ENCODE results near the gene CYB5A.
"Not testable (repeated sequence)": the region's sequence is repeated elsewhere in the genome, so short reads cannot be mapped to it uniquely, and the experiment has no call there.

The CYB5A gene, protein sequence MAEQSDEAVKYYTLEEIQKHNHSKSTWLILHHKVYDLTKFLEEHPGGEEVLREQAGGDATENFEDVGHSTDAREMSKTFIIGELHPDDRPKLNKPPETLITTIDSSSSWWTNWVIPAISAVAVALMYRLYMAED

DNA sequence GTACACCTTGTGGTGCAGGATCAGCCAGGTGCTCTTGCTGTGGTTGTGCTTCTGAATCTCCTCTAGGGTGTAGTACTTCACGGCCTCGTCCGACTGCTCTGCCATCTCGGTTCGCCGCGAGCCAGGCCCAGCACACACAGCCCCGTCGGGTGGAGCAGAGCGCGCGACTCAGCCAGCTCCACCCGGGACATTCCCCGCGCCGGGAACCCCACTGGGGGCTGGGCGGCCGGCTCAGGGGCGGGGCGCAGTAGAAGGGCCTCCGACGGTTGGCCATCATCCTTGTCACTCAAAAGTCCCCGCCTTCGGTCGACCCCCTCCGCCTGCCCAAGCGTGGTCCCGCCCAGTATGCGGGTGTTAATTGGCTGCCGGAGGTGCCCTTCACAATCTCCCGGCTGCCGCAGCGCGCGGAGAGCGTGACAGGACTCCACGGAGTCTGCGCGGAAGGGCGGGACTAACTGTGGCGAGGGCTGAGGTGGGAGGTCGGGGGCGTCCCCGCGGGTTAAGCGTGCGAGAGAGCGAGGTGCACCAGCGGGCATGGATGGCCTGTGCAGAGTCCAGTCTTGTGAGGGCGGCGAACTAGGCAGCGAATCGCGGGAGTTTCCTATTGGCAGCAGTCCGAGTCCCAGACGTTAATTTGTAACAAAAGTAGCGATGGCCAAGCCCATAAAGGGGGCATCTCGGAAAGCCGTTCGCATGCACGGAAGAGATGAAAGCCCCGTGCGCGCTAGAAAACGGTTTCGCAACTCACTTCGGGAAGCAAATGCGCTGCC lies at the start of gene CYB5A:
Gene CYB5A, minus strand, starts transcription at position 193 of the 770 bp plus-strand sequence. Its CDS starts 88 bp downstream, at position 105.
- peak; percentile 99 for DNase-seq (ENCODE audit: low read depth, low spot score)

DNA sequence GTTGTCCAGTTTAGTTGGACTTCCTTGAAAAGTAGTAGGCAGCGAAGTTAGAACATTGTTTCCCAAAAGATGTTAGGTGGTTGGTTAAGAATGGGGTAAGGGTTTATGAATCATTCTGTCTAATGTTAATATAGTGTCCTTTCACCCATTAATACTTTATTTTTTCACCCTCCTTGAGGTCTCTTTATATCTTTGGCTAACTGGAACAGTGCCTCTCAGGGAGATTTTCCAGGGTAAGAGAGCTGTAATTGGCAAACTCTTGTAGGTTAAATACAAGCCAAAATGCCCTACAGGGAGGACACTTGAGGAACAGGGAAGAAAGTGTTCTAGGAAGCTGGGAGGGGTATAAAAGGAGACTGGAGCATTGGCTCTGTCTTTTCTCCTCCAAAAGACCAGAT lies 46.1 kb upstream of the CYB5A start:
- no peak for DNase-seq (ENCODE audit: low read depth, low spot score)

DNA sequence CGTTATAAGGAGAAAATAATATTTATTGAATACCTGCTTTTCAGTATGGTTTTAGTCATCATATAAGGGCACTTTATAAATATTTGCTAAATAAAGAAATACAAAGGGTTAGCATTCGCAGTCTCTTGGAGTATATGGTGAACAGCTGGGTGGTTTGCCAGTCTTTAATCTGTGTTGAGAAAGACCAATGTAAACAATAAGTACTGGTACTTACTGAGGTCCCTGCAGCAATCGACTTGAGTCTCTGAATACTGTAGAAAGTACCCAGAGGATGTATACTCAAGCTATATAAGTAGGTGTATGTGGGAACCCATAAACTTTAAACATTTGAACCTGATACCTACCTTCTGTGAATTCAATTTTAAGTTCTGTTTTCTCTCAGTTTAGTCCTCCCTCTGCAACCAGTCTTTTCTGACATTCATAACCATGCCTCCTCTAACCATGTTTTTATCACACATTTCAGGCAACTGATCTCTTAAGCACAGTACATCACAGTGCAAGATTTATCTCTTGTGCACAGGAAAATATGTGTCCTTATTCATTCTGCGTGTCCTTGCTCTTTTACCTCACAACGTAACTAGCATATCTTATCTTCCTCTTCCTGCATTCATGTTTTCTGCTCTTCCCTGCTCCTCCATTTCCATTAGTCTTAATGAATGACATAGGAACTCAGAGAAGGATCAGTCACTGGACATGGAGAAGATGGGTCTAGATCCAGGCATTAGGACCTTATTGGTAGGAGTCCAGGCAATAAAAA lies 45.6 kb upstream of the CYB5A start:
- DNase-seq (ENCODE audit: low read depth, low spot score): no peak

DNA sequence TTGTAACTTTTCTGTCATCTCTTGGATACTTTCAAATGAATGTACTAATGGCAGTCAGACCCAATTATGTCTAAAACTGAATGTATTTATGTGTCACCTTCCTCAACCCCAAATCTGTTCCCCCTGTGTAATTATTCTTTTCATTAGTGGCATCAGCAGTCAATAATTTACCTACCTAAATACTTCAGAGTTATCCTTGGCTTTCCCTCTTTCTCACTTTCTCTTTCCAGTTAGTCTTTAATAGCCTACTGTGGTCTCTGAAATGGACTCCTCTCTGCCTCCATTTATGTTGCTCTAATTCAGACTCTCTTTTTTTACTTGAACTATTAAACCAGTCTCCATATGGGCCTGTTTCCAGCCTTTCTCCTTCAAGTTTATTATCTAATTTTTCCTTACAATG lies 44.9 kb upstream of the CYB5A start:
- no peak for DNase-seq (ENCODE audit: low read depth, low spot score)

DNA sequence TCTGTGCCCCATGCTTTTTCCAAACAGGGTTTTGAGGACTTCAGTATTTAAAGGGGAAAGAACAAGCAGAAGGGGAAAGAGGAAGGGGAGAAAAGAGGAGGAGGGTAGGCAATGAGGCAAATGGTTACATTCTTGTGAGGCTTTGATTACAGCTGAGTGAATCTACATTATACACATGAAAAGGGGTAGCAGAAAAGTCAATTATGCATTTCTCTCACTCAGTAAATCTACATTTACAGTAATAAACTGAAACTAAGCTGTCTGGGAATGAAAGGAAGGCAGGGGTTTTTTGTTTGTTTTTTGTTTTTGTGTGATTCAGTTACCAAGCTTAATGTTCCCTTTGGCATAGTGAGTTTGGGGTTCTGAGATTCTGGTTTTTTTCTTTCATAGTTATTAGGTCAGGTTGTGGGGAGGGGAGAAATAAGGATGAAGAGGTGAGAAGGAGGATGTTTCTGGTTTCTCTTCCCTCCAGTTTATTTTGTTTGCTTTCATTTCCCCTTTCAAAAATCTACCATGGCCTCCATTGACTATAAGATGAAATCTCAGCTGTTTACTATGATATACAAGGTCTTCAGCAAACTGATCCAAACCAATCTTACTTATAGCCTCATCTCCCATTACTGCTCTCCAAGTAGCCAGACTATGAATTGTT lies 42.6 kb upstream of the CYB5A start:
- no peak for DNase-seq (ENCODE audit: low read depth, low spot score)

DNA sequence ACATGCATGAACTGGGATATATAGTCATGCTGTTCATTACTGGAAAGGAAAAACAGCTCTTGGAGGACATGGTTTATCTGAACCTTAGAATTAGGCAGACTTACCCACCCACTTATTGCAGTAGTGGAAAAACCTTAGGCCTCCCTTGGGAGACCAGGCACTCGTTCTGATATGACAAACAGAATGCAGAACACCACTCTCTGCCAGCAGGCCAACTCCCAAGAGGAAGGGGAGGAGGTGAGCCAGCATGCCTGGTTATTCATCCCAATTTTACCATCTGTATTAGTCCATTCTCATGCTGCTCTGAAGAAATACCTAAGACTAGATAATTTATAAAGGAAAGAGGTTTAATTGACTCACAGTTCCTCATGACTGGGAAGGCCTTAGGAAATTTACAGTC lies 41.3 kb upstream of the CYB5A start:
- no peak for DNase-seq (ENCODE audit: low read depth, low spot score)

DNA sequence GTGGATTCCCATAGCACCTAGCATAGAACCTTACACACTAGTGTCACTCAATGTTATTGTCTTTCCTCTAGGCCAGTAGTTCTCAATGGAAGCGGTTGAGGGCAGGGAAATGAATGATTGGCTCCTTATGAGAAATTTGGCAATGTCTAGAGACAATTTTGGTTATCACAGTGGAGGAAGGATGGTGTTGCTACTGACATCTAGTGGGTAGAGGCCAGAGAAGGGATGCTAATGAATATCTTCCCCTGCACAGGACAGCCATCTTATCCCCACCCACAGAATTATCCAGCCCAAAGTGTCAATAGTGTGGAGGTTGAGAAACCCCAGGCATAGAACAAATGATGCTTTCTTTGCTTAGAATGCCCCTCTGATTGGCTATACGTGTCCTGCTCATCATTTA lies 39.6 kb upstream of the CYB5A start:
- peak; percentile 54 for DNase-seq (ENCODE audit: low read depth, low spot score)

DNA sequence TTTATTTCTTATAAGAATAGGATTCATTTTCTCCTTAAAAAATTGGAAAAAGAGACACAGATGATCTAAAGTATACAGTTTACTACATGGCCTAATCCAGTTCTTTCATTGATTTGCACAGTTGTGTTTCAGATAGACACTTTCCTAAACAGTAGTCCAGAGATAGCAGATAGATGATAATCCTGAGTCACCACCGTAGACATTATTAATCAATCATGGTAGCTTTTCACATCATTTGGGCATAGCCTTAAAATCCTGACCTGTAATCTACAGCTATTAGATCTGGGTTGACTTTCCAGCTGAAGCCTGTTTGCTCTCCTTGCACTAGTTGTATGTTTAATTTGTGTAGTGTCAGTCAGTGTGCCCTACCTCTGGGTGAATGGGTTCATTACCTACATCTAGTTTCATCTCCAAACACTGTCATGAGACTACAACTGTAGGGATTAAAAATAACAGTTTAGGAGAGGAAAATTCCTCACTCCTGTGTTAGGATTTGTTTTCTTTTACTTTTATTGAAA lies 38.0 kb upstream of the CYB5A start:
- no peak for DNase-seq (ENCODE audit: low read depth, low spot score)

DNA sequence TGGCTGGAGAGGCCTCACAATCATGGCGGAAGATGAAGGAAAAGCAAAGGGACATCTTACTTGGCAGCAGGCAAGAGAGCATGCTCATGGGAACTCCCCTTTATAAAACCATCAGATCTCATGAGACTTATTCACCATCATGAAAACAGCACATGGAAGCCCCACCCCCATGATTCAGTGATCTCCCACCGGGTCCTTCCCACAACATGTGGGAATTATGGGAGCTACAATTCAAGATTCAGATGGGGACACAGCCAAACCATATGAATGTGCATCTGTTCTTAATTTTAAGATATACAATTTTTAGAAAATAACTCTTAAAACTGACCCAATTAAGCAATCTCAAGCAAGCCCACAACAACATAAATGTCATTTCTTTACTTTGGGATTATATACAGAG lies 36.4 kb upstream of the CYB5A start:
- DNase-seq (ENCODE audit: low read depth, low spot score): no peak

DNA sequence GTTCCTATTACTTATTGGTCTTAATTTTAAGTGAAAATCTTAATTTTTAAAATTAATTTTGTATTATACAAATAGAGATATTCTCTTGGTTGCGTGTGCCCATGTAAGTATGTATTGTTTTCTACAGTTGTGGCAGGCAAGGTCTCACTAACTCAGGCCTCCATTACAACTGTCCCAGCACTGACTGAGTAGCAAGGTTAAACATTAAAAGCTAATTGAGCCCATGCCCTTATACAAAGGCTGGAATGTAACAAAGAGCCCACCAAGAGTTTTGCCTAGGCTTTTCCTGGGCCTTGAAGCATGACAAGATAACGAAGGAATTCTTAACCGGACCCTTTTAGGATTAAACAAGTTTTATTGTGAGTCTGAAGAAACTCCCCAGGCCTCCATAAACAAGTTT lies 35.0 kb upstream of the CYB5A start:
- DNase-seq (ENCODE audit: low read depth, low spot score): not testable (repeated sequence)

DNA sequence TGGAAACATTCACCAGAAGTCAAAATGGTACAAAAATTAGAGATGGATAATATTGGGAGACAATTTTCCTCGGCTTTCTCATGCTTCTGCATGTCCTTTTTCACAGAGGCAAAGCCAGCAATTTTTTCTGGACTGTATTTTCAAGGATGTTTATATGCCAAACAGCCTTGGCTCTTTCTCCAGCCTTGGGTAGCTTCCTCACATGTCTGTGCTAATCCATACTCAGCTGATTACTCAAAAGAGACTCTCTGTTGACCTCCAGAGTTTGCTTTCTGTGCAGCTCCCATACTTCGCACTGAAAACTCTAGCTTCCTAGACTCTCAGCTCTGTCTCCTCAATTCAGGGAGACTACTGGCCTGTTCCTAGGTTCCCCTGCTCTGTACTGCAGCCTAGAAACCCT lies 34.5 kb upstream of the CYB5A start:
- no peak for DNase-seq (ENCODE audit: low read depth, low spot score)

DNA sequence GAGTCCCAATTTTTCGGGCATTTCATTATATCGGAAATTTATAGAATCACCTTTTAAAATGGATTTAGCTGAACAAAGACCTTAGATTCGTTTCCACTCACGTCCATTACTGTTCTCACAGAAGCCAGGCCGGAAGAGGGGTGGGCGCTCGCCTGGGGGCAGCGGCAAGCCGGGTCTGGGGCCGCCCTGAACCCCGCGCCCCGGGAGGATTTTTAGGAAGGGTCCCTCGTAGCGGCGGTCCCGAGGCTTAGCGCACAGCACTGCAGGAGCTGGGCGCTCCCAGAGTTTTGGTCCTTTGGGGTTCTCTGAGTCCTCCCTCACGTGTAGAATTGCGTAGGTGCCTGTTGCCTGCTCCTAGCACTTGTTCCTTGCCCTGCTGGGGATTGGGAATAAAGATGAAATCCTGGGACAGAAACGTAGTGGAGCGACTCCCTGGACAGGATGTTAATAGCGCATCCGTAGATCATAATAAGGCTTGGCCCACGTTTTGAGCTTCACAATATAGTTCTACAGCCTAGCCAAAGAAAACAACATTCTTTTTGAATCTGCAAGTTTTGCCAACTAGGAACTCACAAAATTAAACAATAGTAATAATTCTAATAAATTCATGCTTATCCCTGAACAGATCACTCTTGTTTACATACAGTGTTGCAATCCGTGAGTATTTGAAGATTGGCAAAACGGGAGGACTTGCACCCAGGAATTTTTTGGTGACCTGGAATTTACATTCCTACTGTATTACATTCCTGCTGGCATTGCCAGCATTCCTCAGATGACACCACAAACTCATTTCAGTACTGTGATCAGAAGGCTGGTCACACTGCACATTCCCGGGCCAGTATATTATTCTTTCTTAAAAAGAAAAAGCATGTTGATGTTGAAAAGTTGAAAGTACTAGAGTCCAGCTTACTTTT lies 24.8 kb upstream of the CYB5A start:
- peak; percentile 88 for DNase-seq (ENCODE audit: low read depth, low spot score)

DNA sequence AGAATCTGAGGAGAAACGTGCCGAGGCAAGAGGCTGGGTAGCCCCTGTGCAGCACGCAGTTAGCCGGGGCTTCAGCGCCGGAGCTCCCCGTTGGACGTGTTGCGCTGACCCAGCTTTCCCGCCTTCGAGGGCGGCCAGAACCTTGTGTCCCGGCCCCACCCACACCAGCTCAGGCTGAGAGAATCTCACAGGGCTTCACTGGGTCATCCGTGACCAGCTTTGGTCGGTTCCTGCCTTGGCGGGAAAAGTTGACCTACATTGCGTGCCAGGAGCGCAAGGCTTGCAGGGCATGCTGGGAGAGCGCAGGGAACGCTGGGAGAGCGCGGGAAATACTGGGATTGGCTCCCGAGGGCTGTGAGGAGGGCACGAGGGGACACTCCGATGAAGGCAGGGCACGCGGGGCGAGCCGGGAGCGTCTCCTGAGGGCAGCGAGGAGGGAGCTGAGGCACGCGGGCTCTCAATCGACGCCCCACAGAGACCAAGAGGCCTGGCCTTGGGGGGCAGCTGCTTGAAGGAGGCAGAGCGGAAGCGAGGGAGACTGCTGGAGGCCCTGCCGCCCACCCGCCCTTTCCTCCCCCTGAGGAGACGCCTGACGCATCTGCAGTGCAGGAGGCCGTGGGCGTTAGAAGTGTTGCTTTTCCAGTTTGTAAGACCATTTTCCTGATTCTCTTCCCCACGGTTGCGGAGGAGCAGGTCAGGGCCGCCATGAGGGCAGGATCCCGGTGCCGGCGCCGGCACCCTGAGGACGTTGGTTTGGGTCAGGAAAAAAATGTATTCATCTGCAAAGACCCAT lies 23.9 kb upstream of the CYB5A start, which contains the start of gene C18orf63:
Gene C18orf63, plus strand, starts transcription at position 376 of the 793 bp plus-strand sequence. CDS start 2,027 bp downstream, outside the sequence.
- DNase-seq (ENCODE audit: low read depth, low spot score): no peak

DNA sequence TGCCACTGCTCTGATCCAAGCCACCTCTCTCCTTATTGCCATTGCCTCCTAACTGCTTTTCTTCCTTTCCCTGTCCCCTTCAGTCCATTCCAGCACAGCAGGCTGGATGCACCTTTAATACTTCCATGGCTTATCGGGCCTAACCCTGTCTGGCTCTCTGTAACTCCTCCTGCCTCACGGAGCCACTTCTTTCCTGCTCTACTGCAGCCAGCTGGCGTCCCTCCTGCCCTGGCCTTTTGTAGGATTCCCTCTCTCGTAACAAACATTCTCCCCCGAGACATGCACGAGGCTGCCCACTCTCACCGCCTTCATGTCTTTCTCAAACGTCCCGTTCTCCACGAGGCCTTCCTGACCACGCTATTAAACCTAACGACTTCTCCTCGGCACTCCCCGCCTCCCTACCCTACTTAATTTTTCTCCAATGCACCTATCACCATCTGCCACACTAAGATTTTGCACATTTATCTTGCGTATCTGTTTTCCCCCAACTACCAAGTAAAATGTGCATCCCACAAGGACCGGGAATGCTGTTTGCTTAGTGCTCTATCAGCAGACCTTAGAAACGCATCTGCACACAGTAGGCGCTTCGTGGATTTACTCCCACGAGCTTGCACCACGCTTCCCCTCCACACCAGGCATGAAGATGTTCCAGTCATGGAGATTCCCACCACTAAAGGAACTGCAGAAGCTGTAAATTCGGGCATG lies 23.1 kb upstream of the CYB5A start:
- DNase-seq (ENCODE audit: low read depth, low spot score): no peak

DNA sequence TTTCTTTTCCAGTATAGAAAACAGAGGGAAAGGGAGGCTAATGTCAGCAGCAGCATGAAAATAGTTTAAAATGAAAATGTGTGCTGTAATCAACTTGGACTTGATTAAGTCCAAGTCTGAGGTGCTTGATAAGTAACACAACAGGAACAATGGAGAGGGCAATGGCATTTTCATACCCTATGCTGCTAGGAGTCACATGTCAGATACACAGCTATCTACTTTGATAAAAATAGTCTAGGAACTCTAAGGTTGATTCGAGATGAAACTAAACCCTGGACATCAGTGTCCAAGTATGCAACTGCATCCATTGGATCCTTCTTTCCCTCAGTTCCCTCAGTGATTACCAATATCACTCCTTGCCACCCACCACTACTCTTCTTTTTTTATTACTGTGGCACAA lies 19.2 kb upstream of the CYB5A start:
- no peak for DNase-seq (ENCODE audit: low read depth, low spot score)

DNA sequence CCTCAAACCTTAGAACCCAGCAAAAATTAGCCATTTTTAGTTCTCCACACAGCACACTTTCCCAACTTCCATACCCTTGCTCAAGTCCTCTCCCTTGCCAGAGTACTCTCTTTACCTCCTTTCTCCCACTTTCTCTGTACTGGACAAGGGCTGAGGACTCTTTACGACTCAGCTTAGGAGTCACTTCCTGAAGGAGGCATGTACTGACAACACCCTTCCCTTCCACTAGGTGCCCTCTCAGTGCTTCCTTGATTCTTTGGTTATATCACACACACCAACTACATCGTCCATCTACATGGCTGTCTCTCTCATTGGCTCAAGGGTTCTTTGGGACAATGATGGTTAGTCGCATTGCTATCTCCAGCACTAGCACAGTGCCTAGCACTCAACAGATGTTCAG lies 18.6 kb upstream of the CYB5A start:
- DNase-seq (ENCODE audit: low read depth, low spot score): no peak

DNA sequence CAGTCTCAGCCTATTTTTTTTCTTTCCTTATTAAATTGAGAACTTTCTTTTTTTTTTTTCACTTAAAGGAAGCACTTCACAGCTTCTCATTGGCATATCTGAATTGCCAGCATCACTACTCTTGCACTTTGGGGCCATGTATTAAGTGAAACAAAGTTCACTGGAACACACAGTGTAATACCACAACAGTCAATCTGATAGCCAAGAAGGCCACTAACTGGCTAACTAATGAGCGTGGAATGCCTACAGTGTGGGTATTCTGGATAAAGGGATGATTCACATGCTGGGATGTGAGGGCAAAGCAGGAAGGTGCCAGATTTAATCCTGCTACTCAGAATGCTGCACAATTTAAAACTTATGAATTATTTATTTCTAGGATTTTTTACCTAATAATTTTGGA lies 12.2 kb upstream of the CYB5A start:
- peak; percentile 87 for DNase-seq (ENCODE audit: low read depth, low spot score)

DNA sequence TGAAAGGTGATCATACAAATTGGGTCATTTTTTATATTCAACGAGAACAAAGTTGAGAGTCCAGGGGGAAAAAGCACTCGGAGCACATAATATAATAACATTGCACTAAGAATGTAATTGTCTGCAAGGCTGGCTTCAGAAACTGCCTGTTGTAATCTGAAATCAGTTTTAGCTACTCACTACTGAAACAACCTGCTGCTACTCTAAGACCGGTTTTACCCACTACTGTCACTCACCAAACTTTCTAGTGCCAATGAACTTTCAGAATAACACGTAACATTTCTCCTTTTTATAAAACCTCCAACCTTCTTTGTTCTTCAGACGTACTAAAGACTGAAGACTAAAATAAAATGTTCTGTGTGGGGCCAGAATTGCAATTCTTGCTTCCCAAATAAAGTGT lies 11.5 kb upstream of the CYB5A start:
- DNase-seq (ENCODE audit: low read depth, low spot score): no peak

DNA sequence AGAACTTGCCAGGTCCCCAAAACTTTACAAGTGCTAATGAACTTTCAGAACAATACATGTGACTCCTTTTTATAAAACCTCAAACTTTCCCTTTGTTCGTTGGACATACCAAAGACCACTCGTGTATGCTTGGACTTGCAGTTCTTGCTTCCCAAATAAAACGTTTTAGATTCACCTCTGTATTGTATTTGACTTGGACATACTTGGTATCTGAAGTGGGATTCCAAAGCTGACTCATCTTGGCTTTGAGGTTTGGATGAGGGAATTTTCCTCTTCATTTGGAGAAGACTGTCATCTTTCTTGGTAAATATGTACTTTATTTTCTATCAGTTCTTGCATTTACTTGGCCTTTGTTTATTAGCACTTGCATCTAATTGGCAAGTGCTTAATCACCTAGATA lies 8.0 kb upstream of the CYB5A start:
- DNase-seq (ENCODE audit: low read depth, low spot score): peak; percentile 49
